ENCODE data around the gene MICAL3. TPM values are rescaled to one million over a fixed set of nuclear protein-coding genes. Genes with fewer than 3 reads are reported as not detected.

MICAL3 gene
- polyA plus RNA-seq, 1 of the 3 experiments (the other 2 are of a cell fraction): 83.1 TPM

GRCh38 chr22:17774926-17775685 is 249.3 kb downstream of the MICAL3 start:
- no peaks in the 10 kb centered on the region for H3K9me3 ChIP-seq
- TF ChIP-seq REST (IDR thresholded peaks at IDR 0.05; ENCODE audit: low read depth, low read length): no peak
- TF ChIP-seq FOXM1 (IDR thresholded peaks at IDR 0.05; ENCODE audit: low read depth): no peak
- H3K36me3 ChIP-seq (replicated peaks in 1 of 2; ENCODE audit: control insufficient read depth in 1 of 2, insufficient read depth in 2 of 2, low read length in 1 of 2): no peaks in the 10 kb centered on the region
- CTCF ChIA-PET: interaction anchor here (4.4 to 7.2 kb wide), 2 partner anchors 34 to 216 kb away, joined by 29 to 62 read pairs; no protein-coding TSS in a partner anchor
- no peaks in the 10 kb centered on the region for H3K9me2 ChIP-seq
- H4K20me1 ChIP-seq (ENCODE audit: insufficient read depth): peaks cover 20% of the 10 kb centered on the region
- H2AFZ ChIP-seq (ENCODE audit: low read depth): peak overlapping the region; percentile 98
- H3K27me3 ChIP-seq (ENCODE audit: insufficient read depth): no peaks in the 10 kb centered on the region
- H3K4me3 ChIP-seq (ENCODE audit: low read depth in 2 of 2, low read length in 1 of 2): peak overlapping the region; percentile 54 to 81; a peak in 2 of 4 replicates
- no peak for DNase-seq
- no peaks in the 10 kb centered on the region for H3F3A ChIP-seq (replicated peaks; ENCODE audit: insufficient read depth)
- no peak overlapping the region; a peak in 1 of 4 replicates for H3K27ac ChIP-seq (ENCODE audit: low read depth in 2 of 2, low read length in 1 of 2)
- WGBS (ENCODE audit: low lambda C conversion rate): 93% methylated on average over 19 of the region's 27 CpGs
- peak overlapping the region; percentile 72 for H3K4me2 ChIP-seq
- H3K79me2 ChIP-seq (ENCODE audit: insufficient read depth): peaks cover 28% of the 10 kb centered on the region; the same call in 1 of the 2 replicates
- H3K4me1 ChIP-seq (ENCODE audit: control insufficient read depth in 1 of 2, insufficient read depth in 2 of 2, low read depth in 1 of 2, low read length in 1 of 2): peaks cover 12 to 35% of the 10 kb centered on the region in 2 experiments; a peak in 2 of 4 replicates
- POLR2A ChIA-PET: interaction anchor here (0.6 to 1.3 kb wide), 2 partner anchors 9 to 33 kb away, joined by 3 read pairs; no protein-coding TSS in a partner anchor
- peak overlapping the region; percentile 22; the same call in 1 of the 2 replicates for H3K9ac ChIP-seq

DNA sequence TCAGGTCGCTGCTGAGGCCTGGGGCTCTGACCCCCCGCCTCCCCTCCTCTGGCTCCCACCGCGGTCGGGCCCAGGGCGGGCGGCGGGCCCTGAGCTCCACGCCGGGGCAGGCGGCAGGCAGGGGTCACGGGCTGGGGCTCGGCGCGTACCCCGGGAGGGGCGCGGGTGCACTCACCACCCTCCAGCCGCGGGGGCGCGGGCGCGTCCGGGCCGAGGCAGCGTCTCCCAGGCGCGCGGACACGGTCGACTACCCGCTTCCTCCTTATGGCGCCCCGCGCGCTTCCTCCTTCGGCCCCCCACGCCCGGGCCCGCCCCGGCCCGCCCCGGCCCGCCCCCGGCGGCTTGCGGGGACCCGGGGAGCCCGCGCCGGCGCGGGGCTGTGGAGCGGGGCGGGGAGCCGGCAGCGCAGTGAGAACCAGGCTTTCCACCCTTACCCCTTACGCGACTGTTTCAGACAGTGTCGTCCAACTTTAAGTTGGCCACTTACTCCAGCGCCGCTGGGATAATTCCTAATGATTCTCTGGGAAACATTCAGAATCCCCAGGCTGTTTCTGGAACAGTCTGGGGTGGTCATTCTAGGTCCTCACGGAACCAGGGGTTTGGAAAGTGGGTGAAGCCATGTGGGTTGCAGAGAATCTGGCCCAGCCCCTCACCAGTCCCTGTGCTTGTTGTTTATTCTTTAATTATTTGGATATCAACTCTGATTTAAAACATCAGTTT is 250.0 kb downstream of the MICAL3 start, which contains the start of gene BID:
BID (minus strand) TSS at position 264 of the 720 bp plus-strand sequence. CDS start 24,353 bp downstream, outside the sequence.
- Histone ChIP-seq H3K4me3 (ENCODE audit: low read depth in 2 of 2, low read length in 1 of 2) (peak within 1 kb of the TSS; percentile 73 to 81), H3K4me1 (ENCODE audit: control insufficient read depth in 1 of 2, insufficient read depth in 2 of 2, low read depth in 1 of 2, low read length in 1 of 2) (peaks cover 12 to 32% of the 10 kb centered on the region in 2 experiments; a peak in 2 of 4 replicates), H3K4me2 (peak within 1 kb of the TSS; percentile 90), H3K9ac (peak within 1 kb of the TSS; percentile 74; the same call in 1 of the 2 replicates), H3K9me3 (no peaks in the 10 kb centered on the region), H3K9me2 (no peaks in the 10 kb centered on the region), H3K36me3 (replicated peaks in 1 of 2; ENCODE audit: control insufficient read depth in 1 of 2, insufficient read depth in 2 of 2, low read length in 1 of 2) (peaks cover 0 to 2% of the 10 kb centered on the region in 2 experiments), H4K20me1 (ENCODE audit: insufficient read depth) (peaks cover 20% of the 10 kb centered on the region), H3K27ac (ENCODE audit: low read depth in 2 of 2, low read length in 1 of 2) (peak within 1 kb of the TSS in 1 of 2 experiments; percentile 79; a peak in 2 of 4 replicates), H2AFZ (ENCODE audit: low read depth) (peak within 1 kb of the TSS; percentile 98), H3K27me3 (ENCODE audit: insufficient read depth) (no peaks in the 10 kb centered on the region), H3F3A (replicated peaks; ENCODE audit: insufficient read depth) (no peaks in the 10 kb centered on the region), H3K79me2 (ENCODE audit: insufficient read depth) (peaks cover 28% of the 10 kb centered on the region; the same call in 1 of the 2 replicates)
- 0 out of 2 replicates have a peak, but pooled peaks have one; percentile 34 for TF ChIP-seq NRF1 (IDR thresholded peaks at IDR 0.05; ENCODE audit: low read depth, low read length)
- TF ChIP-seq EP300 (IDR thresholded peaks at IDR 0.05; ENCODE audit: borderline replicate concordance in 1 of 2, low read depth in 1 of 2, low read length in 1 of 2): peak in 1 of 2 experiments; percentile 54; a peak in 1 of 4 replicates
- TF ChIP-seq, protein P1, sequence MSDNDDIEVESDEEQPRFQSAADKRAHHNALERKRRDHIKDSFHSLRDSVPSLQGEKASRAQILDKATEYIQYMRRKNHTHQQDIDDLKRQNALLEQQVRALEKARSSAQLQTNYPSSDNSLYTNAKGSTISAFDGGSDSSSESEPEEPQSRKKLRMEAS (IDR thresholded peaks at IDR 0.05; ENCODE audit: low read depth): no peak
- peak; percentile 84 for DNase-seq
- ChIA-PET POLR2A (interaction anchor here (0.6 to 1.3 kb wide), 2 partner anchors 10 to 32 kb away, joined by 3 read pairs; no protein-coding TSS in a partner anchor), CTCF (interaction anchor here (1.6 to 7.2 kb wide), 3 partner anchors 33 to 216 kb away, joined by 9 to 62 read pairs (median 29); no protein-coding TSS in a partner anchor)
- 3% methylated on average over 12 of the region's 64 CpGs for WGBS (ENCODE audit: low lambda C conversion rate)
